GM21786 (cell line): ENCODE data around the gene RHO.
"Not testable (repeated sequence)": the region's sequence is repeated elsewhere in the genome, so short reads cannot be mapped to it uniquely, and the experiment has no call there.

Source experiments
- ATAC-seq: cut with Tn5 transposase; IDR thresholded peaks from one replicate; pipeline ENCODE4 v1.9.1; 2021; ENCODE audit not compliant: unreplicated experiment

RHO gene

GRCh38 chr3:129542747-129543146 lies 14.3 kb downstream of the RHO start:
- ATAC-seq = no peak

DNA sequence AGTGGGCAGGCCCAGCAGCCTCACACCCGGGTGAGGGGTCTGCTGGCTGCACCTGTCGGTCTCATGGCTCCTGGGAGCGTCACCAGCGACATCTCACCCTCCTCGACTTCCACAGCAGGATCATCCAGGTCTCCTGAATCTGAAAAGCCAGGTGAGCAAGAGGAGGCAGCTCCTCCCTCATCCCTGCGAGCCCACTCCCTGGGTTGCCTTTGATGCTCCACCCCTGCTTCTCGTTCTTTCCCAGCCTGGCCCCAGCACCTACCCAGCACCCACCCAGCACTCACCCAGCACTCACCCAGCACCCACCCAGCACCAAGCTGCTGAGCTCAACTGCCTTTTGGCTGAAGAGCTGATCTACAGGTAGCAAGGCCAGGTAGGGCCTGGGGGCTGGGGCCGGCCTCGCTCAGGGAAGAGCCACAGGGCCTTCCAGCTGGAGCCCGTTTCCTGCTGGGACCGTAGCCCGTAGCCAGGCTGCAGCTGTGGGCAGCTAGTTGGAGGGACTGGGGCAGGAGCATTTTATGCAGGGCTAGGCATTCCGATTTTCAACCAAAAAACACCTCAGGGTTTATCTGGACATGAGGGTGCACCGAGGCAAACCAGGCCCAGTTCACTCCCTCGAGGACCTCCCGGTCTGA lies 14.8 kb downstream of the RHO start, which contains the start of gene H1-8:
Gene H1-8 (plus strand): TSS at position 20 of the 635 bp plus-strand sequence. CDS start 44 bp downstream, at position 64.
- ATAC-seq = no peak

- ATAC-seq = no peak
Measured at GRCh38 chr3:129543999-129544398, 15.6 kb downstream of the RHO start.

DNA sequence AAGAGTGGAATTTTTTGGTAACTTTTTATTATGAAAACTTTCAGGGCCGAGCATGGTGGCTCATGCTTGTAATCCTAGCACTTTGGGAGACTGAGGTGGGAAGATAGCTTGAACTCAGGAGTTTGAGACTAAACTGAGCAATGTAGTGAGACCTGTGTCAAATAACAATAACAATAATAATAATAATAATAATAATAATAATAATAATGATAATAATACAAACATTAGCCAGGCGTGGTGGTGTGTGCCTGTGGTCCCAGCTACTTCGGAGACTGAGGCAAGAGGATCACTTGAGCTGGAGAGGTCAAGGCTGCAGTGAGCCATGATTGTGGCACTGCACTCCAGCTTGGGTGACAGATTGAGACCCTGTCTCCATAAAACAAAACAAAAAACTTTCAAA lies 17.5 kb downstream of the RHO start:
- ATAC-seq = not testable (repeated sequence)

DNA sequence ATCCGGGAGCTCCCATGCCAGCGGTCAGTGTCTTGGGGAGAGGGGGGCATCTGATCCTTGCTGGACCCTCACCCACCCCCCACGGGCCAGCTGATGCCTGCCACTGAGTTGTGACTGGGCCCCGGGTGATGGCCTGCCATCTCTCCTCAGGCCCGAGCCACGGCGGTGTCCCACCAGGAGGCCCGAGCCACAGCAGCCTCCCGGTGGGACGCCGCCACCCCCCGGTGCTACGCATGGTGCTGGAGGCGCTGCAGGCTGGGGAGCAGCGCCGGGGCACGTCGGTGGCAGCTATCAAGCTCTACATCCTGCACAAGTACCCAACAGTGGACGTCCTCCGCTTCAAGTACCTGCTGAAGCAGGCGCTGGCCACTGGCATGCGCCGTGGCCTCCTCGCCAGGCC lies 18.8 kb downstream of the RHO start:
- ATAC-seq = no peak

DNA sequence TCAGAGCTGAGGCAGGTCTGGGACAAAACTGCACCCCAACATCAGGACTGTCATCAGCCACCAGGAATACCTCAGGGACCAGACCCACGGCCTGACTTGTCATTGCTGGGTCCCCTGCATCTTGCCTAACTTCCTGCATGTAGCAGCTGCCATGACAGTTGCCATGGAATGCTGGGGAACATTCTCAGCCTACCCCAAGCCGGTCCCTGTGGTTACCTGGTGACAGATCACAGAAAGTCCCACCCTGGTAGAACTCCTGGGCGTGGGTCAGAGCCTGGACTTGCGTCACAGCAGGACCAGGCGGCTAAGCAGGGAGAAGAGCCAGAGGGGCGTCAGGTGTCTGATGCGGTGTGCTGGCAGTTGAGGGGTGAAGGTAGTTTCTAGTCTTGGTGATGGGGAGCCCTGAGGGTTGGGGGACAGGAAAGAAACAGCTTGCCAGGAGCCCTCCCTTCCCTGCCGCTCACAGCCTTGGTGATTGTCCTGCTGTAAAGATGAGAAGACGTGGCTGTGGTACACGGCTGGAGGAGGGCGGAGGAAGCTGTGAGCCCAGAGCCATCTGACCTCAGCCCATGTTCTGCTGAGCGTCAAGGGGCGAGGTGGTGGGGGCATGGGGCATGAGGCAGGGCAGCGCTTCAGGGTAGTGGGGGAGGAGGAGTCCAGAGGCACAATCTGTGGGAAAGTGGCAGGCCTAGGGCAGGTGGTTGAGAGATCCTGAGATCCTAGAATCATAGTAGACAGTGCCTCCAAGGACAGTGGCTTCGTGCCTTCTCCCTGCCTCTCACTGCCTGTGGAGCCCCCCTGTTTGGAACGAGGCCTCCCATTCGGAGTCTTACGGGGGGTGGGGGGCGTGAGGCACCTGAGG lies 19.9 kb downstream of the RHO start:
- ATAC-seq = no peak

- no peak for ATAC-seq
Measured at GRCh38 chr3:129549006-129549800, 20.8 kb downstream of the RHO start.

GRCh38 chr3:129549805-129550204 lies 21.4 kb downstream of the RHO start:
- ATAC-seq = no peak

- no peak for ATAC-seq
Measured at GRCh38 chr3:129552287-129553050, 24.0 kb downstream of the RHO start.

DNA sequence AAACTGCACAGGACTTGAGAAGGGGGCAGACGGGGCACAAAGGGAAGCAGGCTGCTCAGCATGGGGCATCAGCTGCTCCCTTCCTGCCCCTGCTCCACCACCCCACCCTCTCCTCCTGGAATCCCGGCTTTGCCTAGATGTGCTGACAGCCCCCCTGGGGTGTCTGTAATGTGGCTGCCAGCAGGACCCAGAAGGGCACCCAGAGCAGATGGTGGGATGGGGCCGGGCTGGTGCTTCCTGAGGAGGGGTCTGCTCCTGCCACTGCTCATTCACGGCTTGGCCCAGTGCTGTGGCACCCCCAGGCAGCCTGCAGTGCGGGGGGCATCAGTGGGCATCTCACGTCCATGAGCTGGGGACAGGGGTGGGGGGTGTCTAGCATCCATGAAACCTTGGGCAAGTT lies 24.7 kb downstream of the RHO start:
- ATAC-seq = no peak

- no peak for ATAC-seq
Measured at GRCh38 chr3:129553719-129554118, 25.3 kb downstream of the RHO start.

DNA sequence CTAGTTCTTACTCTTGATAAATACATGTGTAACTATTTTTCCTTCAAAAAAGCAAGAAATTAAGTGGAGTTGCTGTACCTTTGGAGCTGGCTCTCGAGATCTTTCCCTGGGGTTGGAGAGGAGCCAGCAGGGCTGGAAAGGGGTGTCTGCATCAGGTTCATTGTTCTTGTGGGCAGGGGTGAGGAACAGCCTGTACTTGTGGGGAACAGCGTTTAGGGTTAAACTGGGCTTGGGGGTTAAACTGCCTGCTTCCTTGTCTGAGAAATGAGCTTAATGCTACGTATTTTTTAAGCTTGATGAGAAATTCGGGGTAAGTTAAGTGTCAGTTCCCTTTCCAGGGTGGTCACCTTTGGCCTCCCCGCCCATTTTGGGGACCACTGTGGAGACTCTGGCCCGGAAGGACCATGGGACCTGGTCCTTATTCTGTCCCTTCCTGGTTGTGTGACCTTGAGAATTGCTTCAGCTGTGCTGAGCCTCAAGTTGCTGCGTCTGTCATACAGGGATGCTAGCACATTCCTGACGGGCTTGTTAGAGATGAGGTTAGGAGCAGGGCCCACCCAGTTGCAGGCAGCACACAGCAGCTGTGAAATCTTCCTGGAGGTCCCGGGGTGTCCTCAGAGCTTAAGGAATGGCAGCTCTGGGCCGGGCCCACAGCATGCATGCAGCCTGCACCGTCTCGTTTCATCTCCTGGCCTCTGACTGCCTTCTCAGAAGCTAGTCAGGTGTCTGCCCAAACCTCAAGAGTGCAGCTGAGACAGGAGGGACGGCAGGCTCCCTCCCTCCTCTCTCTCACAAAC lies 26.1 kb downstream of the RHO start:
- ATAC-seq = no peak

DNA sequence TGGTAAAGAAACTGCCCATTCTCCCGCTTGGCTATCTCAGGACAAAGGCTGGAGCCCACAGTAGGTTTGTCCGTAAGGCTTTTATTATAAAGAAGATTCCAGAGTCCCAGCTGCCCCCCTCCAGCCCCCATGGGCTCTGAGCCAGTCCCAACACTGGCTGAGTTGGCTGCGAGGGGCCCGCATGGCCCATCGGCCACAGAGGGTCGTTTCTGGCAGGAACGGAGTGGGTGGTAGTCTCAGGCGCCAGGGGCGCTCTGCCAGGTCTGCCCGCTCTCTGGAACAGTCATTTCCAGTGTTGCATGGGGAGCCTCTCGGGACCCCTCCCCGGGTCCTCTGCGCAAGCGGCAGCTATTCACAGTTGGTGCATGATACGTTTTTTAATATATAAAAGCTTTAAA lies 26.7 kb downstream of the RHO start:
- ATAC-seq = no peak

- ATAC-seq = peak; percentile 42
Measured at GRCh38 chr3:129555616-129556357, 27.3 kb downstream of the RHO start.

DNA sequence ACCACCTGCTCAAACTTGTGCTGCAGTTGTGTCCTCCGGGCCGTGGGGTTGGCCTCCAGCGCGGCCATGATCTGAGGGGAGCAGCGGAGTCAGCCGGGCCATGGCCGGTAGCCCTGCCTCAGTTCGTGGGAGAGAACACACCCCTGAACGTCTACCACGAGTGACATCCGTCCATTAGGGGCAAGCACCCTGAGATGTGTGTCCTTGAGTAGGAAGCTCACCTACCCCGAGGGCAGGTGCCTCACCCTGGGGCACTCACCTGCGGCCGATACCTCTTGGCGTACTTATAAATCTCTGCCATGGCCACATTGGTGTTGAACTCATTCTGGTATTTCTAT lies 27.9 kb downstream of the RHO start:
- ATAC-seq = no peak

GRCh38 chr3:129556890-129557547 lies 28.6 kb downstream of the RHO start:
- no peak for ATAC-seq

DNA sequence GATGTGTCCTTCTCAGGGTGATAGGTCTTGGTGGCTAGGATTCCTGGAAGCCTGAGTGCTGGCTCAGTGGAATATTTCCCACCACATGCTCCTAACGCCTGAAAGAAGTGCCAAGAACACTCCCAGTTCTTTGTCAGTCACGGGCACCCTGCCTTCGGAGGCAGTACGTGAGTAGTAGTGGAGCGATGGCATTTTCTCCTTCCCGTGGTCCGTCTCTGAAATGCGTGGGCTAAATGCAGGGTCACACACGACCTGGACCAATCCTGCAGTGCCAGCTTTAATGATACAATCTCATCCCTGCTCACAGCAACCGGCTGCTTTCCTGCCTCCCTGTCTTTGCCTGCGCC lies 29.1 kb downstream of the RHO start:
- no peak for ATAC-seq

DNA sequence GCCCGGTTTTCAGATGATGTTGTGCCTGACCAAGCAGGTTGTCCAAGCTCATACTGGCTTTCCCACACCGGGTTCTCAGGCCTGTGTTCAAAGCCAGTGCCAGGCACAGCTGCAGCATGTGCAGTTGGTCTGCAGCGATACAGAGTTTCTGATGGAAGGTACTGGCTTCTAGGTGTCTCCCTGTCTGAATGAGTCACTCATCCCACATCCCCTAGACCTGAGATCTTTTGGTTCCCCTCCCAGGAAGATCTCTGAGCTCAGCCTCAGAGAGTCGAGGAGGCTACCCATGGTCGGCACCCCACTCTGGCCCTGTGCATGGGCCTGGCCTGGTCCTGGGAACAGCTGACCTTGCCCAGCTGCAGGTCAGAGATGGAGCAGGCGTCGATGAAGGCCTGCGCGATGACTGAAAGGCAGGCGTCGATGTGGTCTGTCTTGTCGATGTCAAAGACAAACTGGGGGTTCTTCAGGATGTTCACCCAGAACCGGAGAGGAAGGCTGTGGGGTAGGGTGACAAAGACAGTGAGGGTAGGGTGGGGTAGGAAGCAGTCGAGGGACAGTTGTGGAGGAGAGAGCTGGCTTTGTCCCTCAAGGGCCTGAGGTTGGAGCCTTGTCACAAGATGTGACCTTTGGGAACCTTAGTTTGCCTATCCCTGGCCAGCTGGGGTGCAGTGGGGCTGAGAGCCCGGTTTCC lies 29.8 kb downstream of the RHO start:
- ATAC-seq = no peak
